ENCODE data around the gene STH.

STH gene

GRCh38 chr17:46026166-46027047 is 27.4 kb downstream of the STH start:
- no peak for DNase-seq (ENCODE audit: low read depth in 2 of 2)

GRCh38 chr17:46027048-46027975 is 28.3 kb downstream of the STH start:
- DNase-seq (ENCODE audit: low read depth in 2 of 2): no peak

DNA sequence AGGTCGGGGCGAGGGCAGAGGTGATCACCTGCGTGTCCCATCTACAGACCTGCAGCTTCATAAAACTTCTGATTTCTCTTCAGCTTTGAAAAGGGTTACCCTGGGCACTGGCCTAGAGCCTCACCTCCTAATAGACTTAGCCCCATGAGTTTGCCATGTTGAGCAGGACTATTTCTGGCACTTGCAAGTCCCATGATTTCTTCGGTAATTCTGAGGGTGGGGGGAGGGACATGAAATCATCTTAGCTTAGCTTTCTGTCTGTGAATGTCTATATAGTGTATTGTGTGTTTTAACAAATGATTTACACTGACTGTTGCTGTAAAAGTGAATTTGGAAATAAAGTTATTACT is 28.9 kb downstream of the STH start:
- no peak for DNase-seq (ENCODE audit: low read depth in 2 of 2)

DNA sequence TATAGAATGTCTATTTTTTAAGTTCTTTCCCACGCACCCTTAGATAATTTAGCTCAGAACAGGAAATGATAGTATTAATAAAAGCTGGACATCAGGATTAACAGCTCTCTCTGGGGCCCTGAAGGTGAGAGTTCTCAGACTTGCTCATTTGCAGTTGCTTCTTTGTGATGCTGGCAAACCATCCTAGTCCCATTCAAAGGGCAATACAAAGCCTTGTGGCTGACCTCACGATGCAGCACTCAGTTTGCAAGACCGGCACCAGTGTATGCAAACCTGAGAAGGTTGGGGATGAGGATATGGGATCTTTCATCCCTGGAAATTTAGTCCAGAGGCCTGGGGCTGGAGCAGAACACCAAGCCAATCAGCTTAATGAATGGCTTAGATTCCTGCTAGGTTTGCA is 29.3 kb downstream of the STH start:
- no peak for DNase-seq (ENCODE audit: low read depth in 2 of 2)

- no peak for DNase-seq (ENCODE audit: low read depth in 2 of 2)
Measured at GRCh38 chr17:46028981-46029565, 30.0 kb downstream of the STH start.

GRCh38 chr17:46029627-46030026 is 30.6 kb downstream of the STH start:
- no peak for DNase-seq (ENCODE audit: low read depth in 2 of 2)

- no peak for DNase-seq (ENCODE audit: low read depth in 2 of 2)
Measured at GRCh38 chr17:46030752-46031151, 31.7 kb downstream of the STH start.

GRCh38 chr17:46031440-46031839 is 32.4 kb downstream of the STH start:
- no peak for DNase-seq (ENCODE audit: low read depth in 2 of 2)

DNA sequence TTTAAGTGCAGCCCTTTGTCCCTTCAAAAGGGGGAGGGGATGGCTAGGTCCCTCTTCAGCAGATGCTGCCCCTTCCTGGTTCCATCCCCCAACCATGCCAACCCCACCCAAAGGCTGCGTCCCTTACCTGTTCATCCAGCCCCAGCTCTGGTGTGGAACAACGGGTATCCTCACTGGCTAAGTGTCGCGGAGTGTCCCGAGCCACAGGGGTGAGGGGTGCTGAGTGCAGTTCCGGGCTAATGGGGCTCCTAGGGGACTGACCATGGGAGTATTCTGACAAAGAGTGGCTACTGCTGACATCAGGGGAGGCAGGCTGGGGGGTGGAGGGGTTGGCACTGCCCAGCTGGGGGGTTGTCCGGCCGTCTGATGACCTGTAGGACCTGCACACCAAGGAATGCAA is 32.9 kb downstream of the STH start:
- DNase-seq (ENCODE audit: low read depth in 2 of 2): no peak

GRCh38 chr17:46032909-46033308 is 33.9 kb downstream of the STH start:
- DNase-seq (ENCODE audit: low read depth in 2 of 2): no peak

- DNase-seq (ENCODE audit: low read depth in 2 of 2): no peak
Measured at GRCh38 chr17:46033392-46033791, 34.3 kb downstream of the STH start.

DNA sequence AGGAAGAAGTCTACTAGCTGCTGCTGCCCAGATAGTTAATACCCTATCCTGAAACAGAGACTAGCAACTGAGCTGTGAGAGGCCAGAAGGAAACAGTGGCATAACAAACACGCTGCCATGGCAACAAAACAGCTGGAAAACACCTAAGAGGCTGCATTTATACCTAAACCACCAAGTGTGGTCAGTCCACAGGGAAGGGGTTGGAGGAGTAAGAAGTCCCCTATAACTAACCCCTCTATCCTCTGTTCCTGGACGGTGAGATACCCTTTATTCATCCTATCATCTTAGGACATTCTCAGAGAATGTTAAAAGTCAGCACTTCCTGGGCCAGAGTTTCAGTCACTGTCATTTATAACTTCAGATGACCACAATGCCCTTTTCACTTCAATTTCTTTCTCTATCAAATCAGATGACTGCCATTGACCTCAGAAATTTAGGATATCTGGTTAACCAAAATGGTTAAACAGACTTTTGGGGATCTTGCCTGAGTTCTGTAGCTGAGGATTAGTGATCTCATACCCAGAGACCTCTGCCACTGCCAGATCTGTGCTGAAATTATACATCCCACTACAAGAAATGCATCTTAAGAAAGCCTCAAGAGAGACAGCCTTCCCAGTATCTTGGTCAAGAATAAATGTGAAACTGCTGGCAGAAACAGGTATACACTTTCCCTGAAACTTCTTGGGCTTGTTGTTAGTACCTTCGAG is 36.2 kb downstream of the STH start:
- DNase-seq (ENCODE audit: low read depth in 2 of 2): no peak

DNA sequence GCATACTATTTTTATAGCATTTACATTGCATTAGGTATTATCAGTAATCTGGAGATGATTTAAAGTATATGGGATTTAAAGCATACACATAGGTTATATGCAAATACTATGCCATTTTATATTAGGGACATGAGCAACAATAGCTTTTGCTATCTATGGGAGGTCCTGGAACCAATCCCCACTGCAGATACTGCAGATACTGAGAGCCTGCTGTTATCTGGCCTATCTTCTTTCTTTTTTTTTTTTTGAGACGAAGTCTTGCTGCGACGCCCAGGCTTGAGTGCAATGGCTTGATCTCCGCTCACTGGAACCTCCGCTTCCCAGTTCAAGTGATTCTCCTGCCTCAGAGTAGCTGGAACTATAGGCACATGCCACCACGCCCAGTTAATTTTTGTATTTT is 37.4 kb downstream of the STH start:
- no peak for DNase-seq (ENCODE audit: low read depth in 2 of 2)

DNA sequence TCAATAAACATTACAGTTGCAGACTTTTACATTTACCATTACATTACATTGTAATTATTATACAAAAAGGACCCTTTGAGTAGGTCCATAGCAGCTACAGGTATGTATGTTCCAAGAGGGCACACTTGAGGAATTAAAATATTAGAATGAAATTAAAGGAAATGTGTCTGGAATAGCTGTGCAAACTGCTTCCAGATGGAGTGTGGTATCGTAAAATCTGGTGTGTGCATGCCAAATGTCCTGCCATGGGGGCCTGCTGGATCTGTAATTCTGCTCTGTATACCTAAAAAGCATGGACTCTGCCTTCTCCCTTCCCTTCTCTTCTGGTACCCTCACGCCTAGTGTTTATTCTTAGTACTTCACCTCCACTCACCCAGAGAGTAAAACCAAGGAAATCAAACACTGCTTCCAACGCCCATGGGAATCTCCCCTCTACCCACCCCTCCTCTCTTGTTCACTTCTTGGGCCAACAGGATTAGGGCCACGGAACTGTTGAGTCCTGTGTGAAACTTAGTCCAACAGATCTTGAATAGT is 38.7 kb downstream of the STH start:
- DNase-seq (ENCODE audit: low read depth in 2 of 2): no peak

DNA sequence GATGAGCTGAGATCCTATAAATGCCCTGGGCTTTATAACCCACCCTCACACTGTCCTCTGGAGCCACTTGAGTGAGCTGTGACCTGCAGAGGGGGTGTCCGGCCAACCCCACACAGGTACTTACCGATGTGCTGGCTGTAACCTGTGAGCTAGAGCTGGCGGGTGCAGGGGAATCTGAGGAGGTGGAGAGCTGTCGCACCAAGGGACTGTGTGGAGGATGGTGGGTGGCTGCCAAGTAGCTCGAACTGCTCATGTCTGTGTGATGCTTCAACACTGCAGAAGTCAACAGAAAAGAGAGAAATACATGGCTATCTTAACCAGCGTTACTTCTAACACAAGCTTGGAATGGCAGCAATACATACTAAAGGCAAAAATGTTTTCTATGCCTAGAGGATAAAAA is 39.4 kb downstream of the STH start:
- no peak for DNase-seq (ENCODE audit: low read depth in 2 of 2)

DNA sequence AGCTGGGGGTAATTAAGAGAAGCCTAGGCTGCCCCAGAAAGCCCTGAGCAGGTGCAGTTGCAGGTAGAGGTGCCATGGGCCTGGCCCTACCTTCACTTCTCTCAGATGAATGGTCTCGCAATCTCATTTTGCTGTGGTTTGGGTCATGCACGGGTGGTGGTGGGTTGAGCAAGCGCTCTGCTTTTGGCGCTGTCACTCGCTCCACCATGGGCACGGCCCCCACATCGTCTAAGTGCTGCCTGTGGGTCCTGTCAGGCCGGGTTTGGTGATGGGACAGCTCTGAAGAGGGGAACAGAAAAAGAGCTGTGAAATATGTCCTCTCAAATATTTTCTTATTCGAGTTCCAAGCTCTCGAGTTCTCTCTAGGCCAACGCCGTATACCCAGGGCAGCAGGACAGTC is 39.9 kb downstream of the STH start:
- no peak for DNase-seq (ENCODE audit: low read depth in 2 of 2)

DNA sequence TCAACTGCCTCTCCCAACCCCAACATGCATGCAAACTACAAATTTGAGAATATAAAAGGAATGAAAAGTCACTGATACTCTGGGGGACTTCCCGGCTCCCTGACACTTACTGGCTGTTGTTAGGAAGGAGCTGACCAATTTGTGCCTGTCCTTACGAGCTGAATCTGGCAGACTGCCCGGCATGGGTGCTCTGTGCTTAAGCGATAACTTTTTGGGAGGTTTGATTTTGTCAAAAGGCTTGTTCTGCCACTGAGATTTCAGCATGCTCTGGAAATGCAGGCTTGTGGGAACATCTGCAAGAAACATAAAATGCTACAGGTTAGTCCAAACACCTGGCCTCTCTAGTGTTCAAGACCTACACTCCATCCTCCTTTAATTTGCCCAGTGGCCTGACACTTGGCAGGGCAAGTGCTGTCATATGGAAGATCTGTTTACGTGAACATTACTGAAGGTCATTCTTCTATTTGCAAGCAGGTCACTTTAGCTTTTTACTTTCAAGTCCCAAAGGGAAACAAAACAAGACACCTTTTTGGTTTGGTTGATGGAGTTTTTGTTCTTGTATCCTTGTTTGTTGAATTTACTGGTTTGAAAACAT is 40.6 kb downstream of the STH start:
- DNase-seq (ENCODE audit: low read depth in 2 of 2): no peak

GRCh38 chr17:46042246-46042645 is 43.2 kb downstream of the STH start:
- DNase-seq (ENCODE audit: low read depth in 2 of 2): no peak

DNA sequence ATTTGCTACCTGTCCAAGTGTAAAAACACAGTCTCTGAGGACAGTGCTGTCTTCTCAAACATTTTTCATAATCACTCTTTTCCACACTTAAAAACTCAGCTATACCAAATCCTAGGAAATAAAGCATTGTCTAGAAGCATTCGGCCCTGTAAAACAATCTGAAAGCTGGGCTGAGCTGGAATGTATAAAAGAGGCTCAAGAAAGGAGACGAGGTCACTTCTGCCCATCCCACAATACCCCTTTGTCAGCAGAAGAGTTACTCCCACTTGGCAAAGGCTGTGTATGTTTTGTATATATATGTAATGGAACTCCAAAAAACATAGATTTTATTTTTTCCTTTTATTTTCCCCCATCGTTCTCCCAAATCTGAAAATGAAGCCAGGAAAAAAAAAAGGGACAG is 43.9 kb downstream of the STH start:
- no peak for DNase-seq (ENCODE audit: low read depth in 2 of 2)

DNA sequence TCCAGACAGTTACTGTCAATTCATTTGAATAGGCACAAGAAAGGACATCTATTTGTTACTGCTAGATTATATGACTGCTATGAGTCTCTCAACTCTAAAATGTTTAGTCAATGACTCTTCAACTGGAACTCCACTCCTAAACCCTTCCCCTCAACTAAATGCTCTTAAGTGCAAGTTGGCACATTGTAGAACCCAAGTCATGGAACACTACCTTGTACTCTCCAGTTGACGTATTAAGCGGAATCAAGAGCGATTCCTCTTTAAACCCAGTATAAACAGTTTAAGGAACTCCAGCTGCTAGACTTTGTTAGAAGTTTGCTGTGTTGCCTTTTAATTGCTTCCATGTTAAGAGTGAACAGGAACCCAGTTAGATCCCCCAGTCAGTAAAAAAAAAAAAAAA is 44.6 kb downstream of the STH start:
- DNase-seq (ENCODE audit: low read depth in 2 of 2): no peak

GRCh38 chr17:46044286-46044928 is 45.4 kb downstream of the STH start:
- DNase-seq (ENCODE audit: low read depth in 2 of 2): peak in 1 of 2 donors; percentile 28
